ENCODE results near the gene ZNF823. TPM values are rescaled to one million over a fixed set of nuclear protein-coding genes. Genes with fewer than 3 reads are reported as not detected.

The ZNF823 gene
- total and polyA plus RNA-seq, 2 donors (not counting 1 experiment from before 2014, with no cell fraction given): 1.8 to 5.1 TPM

GRCh38 chr19:11736696-11737095, 2.0 kb downstream of the ZNF823 start:
- H2AFZ ChIP-seq (ENCODE audit: insufficient read depth, low read depth, low read length, poor library complexity, severe bottlenecking): no peak overlapping the region
- H3K27ac Mint-ChIP-seq: peak overlapping the region; percentile 6
- CTCF ChIA-PET: interaction anchor here (2.1 kb wide), 1 partner anchor 37 kb away, joined by 7 read pairs; no protein-coding TSS in a partner anchor

More at GRCh38 chr19:11736696-11737095, 2.0 kb downstream of the ZNF823 start:
- H3K4me2 ChIP-seq (replicated peaks; ENCODE audit: low read depth, low read length, poor library complexity, severe bottlenecking): no peak overlapping the region
- POLR2A ChIA-PET: no interaction called here
- no peak for TF ChIP-seq EZH2 (IDR thresholded peaks at IDR 0.05; ENCODE audit: borderline replicate concordance, insufficient read depth, low read depth, low read length, poor library complexity, severe bottlenecking)
- no peak for TF ChIP-seq CTCF (IDR thresholded peaks at IDR 0.05)
- no peaks in the 10 kb centered on the region for H3K27me3 ChIP-seq (replicated peaks in 1 of 4; ENCODE audit: control extremely low read depth in 1 of 4, control insufficient read depth in 3 of 4, insufficient read depth in 4 of 4, low read length in 3 of 4)
- Mint-ChIP-seq H3K9me3 (ENCODE audit: insufficient read depth) (no peaks in the 10 kb centered on the region), H3K4me3 (peak overlapping the region; percentile 53), H3K4me1 (peaks cover 26% of the 10 kb centered on the region), H3K27me3 (no peaks in the 10 kb centered on the region)
- peak; percentile 41 for DNase-seq
- H4K20me1 ChIP-seq (ENCODE audit: control insufficient read depth, insufficient read depth, low read length, poor library complexity, severe bottlenecking): no peaks in the 10 kb centered on the region
- intact Hi-C loops (cut with micrococcal nuclease): loop anchor here (5.0 kb wide), 1 partner anchor 61 kb away; the partner anchor contains the start of gene ZNF491
- WGBS (ENCODE audit: insufficient coverage): no CpG with 5 or more reads among the region's 2 CpGs
- no peaks in the 10 kb centered on the region for H3K9me3 ChIP-seq (ENCODE audit: control extremely low read depth in 1 of 3, control insufficient read depth in 2 of 3, insufficient read depth in 1 of 3, low read length in 2 of 3)
- no peaks in the 10 kb centered on the region for H3K36me3 ChIP-seq (replicated peaks in 1 of 2; ENCODE audit: control extremely low read depth in 1 of 2, control insufficient read depth in 1 of 2, extremely low read depth in 1 of 2, insufficient read depth in 2 of 2, low read length in 1 of 2)
- H3K9ac ChIP-seq (ENCODE audit: low read length): no peak overlapping the region
- H3K4me1 ChIP-seq (ENCODE audit: control insufficient read depth in 2 of 2, insufficient read depth in 2 of 2, low read length in 2 of 2): peaks cover 15 to 19% of the 10 kb centered on the region in 2 donors
- H3K79me2 ChIP-seq (ENCODE audit: control insufficient read depth, insufficient read depth, low read length): peaks cover 18% of the 10 kb centered on the region
- H3K27ac ChIP-seq (ENCODE audit: low read length in 2 of 2): no peak overlapping the region
- ATAC-seq (ENCODE audit: low read depth): no peak
- H3K4me3 ChIP-seq (ENCODE audit: control extremely low read depth in 1 of 5, extremely low read depth in 1 of 5, insufficient read depth in 1 of 5, low read depth in 2 of 5, low read length in 4 of 5): no peak overlapping the region

All from B cell (primary cell).